Stimulated activated CD8-positive, alpha-beta memory T cell treated with anti-CD3 and anti-CD28 coated beads, Interleukin-2, amount 100 ng/mL, for 48 hours (primary cell): ENCODE measurements around the gene RAB3B.

ENCODE experiments used
- DNase-seq, 2 donors: peaks; one replicate each; pipeline ENCODE4 v3.0.0-alpha.2; 2020; ENCODE audit warnings: low read depth in 2 of 2

The RAB3B gene

GRCh38 chr1:51871351-51871975, 119.0 kb downstream of the RAB3B start:
- no peak for DNase-seq

- DNase-seq = no peak
Observed at GRCh38 chr1:51870603-51871350, 119.7 kb downstream of the RAB3B start.

- no peak for DNase-seq
Observed at GRCh38 chr1:51867479-51868232, 122.8 kb downstream of the RAB3B start.

GRCh38 chr1:51863384-51863783, 127.1 kb downstream of the RAB3B start:
- DNase-seq = no peak

GRCh38 chr1:51861669-51862068, 128.8 kb downstream of the RAB3B start:
- no peak for DNase-seq

GRCh38 chr1:51859735-51860134, 130.8 kb downstream of the RAB3B start:
- no peak for DNase-seq

- DNase-seq = no peak
Observed at GRCh38 chr1:51859333-51859732, 131.2 kb downstream of the RAB3B start.

- DNase-seq = no peak
Observed at GRCh38 chr1:51858892-51859291, 131.6 kb downstream of the RAB3B start.
